HG03196 (cell line): ENCODE results near the gene GALK2.
"Not testable (repeated sequence)": the region's sequence is repeated elsewhere in the genome, so short reads cannot be mapped to it uniquely, and the experiment has no call there.

Source experiments
- ATAC-seq: cut with Tn5 transposase; IDR thresholded peaks from one replicate; pipeline ENCODE4 v1.9.1; 2021; ENCODE audit not compliant: unreplicated experiment

GALK2 gene

DNA sequence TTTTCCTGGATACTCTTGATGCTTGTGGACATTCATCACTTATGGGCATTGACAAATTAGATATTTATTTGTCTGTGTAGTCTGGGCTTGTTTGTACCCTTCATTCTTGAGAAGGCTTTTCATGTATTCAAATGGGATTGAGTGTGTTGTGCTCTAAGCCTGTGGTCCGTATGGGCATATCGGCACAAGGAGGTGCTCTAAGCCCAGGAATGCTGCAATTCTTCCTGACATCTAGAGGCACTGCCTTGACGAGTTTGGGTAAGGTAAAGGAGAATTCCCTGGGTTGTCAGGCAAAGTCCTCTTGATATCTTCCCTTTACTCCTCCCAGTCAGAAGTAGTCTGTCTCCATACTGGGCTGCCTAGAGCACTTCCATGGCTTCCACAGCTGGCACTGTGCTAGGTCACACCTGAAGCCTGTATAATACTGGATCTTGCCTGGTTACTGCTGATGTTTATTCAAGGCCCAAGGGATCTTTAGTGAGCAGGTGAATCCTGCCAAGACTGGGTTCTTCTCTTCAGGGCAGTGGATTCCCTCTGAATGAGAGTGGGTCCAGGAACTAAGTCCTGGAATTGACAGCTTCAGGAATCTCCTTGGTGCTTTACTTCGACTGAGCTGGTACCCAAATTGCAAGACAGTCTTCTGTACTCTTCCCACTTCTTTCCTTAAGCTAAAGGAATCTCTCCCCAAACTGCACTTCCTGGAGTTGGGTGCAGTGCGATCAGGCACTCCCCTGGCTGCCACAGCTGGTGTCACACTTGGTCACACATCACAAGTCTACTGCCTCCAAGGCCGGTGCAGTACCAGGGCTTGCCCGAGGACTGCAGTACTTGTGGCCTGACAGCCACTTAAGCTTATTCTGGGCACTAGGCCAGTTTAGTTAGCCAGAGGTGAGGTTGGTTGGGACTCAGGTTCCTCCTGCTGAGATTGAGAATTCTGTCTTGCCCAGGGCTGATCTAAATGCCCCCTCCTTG is 46.0 kb downstream of the GALK2 start:
- peak; percentile 99 for ATAC-seq

GRCh38 chr15:49223536-49224274 is 53.7 kb downstream of the GALK2 start:
- ATAC-seq, result no peak

DNA sequence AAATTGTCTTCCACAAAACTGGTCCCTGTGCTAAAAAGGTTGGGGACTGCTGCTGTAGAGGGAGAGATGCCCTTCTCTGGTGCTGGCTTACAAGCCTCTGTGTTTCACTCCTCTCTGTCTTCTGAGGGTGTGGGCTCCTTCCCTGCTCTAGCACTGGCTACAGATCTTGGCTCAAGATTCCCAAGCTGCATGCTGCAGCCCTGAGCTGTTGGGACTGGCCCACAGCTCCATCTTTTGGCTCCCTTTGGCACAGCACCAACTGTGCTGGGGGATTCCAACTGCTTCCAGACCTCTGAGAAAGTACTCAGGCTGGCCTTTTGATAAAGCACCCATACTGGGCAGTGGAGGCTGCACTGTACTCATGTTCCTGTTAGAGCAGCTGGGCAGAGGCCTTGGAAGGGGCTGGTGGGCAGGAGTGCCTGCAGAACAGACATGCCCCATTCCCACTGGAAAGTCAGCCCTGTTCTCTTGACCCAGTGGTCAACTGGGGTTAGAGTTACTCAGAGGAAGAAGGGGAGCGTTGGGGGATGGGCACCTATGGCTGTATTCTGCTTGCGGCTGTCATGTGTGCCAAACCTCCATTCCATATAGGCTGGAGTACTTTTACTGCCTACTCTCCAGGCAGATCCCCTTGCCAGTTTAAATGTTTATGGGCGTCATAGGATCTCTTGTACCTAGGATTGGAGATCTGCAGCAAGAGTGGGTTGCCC is 55.7 kb downstream of the GALK2 start:
- no peak for ATAC-seq

DNA sequence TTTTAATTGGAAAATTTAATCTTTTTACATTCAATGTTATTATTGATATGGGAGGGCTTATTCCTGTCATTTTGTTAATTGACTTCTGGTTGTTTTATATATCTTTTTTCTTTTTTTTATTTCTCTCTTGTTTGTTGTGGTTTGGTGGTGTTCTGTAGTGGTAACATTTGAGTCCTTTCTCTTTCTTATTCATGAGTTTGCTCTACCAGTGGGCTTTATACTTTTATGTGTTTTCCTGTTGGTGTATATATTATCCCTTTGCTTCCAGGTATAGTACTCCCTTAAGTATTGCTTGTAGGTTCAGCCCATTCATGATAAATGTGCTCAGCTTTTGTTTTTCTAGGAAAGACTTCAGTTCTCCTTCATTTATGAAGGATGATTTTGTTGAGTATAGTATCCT is 57.6 kb downstream of the GALK2 start:
- no peak for ATAC-seq

DNA sequence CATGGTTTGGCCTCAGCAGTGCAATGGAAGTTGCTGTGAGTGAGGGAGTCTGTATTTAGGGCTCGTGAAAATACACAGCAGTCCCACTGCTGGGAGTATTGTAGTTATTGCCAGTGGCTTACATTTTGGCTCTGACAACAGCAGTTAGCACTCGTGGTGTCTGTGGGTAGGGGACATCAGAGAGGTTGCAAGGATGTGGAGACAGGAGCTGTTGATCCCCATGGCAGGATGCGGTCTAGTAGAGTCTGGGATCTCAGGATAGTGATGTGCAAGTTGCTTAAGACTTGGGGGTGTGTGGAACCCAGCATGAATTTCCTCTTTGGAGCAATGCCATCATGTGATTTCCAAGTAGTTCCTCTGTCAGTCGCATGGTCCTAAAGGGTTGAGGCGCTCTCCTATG is 59.9 kb downstream of the GALK2 start:
- no peak for ATAC-seq

DNA sequence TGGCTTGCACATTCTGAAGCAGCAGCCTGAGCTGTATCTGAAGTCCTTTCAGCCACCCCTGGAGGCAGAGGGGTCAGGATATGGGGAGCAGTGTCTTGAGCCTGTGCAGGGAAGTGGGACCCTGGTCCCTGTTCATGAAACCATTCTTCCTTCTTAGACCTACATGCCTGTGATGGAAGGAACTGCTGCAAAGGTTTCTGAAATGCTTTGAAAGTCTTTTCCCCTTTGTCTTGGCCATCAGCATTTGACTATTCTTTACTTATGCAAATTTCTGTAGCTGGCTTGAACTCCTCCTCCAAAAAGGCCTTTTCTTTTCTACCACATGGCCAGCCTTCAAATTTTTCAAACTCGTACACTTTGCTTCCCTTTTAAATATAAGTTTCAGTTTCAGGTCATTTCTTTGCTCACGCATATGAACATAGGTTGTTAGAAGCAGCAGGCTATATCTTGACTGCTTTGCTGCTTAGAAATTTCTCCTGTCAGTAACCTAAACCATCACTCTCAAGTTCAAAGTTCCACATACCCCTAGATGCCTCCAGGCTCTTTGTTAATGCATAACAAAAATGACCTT is 62.3 kb downstream of the GALK2 start:
- no peak for ATAC-seq

DNA sequence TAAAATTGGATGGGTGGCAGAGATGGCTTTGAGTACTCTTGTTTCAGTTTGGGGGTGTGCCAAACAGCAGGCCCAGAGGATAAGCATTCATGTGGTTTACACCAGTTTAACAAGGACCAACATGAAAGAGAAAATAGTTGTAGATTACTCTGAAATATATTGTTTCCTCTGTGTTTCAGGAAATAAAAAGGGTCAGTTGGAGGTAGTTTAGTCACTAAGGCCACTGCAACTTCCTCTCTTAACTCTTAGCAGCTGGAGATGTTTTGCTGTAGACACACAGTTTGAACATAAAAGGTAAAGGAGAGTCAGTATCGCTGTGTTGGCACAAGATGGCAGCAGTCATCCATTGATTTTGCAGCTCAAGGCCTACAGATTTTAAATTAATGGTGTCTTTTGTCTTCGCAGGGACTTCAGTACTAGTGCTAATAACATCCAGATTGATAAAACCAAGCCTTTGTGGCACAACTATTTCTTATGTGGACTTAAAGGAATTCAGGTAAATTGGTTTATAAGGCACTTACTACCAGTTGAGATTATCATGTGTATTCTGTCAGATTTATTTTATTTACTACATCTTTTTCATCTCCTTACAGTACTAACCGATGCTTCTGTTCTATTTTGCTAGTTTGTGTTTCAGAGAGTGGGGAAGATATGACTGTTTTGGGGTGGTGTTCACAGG is 65.5 kb downstream of the GALK2 start:
- ATAC-seq, result peak; percentile 90

DNA sequence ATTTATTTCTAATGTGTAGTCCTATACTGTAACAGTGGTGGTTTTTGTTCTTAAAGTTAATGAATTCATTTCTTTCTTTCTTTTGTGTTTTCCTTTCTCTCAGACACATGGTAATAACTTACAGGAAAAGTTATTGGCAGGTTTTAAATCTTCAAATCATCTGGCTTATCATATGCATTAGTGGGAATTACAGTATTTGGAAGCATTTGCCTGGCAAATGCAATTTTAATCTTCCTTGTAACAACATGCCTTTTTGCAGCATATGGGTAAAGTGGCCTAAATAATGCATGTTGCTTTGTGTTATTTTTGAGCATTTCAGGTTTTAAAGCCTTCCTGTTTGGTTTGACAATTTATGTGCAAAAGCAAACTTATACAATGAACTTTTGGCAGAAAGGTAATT is 66.8 kb downstream of the GALK2 start:
- ATAC-seq, result no peak

GRCh38 chr15:49238342-49238741 is 68.3 kb downstream of the GALK2 start:
- no peak for ATAC-seq

GRCh38 chr15:49239105-49239504 is 69.1 kb downstream of the GALK2 start:
- no peak for ATAC-seq

GRCh38 chr15:49242820-49243219 is 72.8 kb downstream of the GALK2 start:
- ATAC-seq, result no peak

DNA sequence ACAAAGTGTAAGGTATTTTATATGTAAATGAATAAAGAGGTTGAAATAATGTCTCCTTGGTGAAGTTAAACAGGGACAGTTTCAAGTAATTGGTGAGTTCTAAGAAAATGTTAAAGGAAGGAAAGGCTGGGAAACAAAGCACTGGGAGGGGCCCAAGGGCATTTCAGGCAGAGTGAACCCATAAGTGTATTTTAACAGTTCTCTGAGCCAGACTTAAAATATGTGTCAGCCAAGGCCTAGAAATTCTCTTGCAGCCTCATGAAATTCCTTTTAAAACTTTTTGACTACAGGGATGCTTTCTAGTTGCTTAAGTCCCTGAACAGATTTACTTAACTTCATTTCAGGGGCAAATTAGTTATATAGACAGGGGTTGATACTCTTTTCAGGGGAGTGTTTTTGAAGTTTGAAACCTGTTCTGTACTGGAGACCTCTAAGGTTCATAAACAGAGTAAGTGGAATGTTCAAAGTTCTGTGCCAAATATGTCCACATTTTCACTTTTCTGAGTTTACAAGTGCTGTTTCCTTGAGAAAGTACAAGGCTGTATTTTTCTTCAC is 77.6 kb downstream of the GALK2 start:
- ATAC-seq, result no peak

DNA sequence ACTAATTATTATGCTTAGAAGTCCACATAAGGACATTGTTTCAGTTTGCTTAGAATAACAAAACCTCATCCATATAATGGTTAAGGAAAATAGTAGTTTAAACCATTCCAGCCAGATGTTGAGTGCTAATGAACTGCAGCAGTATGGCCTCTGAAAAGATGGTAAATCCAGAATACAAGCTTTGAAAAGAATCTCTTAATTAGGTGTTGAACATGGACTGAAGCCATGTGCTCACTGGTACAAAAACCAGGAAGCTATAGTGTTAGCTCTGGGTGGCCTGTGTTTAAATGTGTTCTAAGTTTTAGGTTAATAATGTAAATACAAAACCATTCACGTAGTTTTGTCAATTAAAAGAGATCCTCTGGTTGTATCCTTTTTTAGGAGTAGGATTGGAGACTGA is 78.2 kb downstream of the GALK2 start:
- ATAC-seq, result no peak

DNA sequence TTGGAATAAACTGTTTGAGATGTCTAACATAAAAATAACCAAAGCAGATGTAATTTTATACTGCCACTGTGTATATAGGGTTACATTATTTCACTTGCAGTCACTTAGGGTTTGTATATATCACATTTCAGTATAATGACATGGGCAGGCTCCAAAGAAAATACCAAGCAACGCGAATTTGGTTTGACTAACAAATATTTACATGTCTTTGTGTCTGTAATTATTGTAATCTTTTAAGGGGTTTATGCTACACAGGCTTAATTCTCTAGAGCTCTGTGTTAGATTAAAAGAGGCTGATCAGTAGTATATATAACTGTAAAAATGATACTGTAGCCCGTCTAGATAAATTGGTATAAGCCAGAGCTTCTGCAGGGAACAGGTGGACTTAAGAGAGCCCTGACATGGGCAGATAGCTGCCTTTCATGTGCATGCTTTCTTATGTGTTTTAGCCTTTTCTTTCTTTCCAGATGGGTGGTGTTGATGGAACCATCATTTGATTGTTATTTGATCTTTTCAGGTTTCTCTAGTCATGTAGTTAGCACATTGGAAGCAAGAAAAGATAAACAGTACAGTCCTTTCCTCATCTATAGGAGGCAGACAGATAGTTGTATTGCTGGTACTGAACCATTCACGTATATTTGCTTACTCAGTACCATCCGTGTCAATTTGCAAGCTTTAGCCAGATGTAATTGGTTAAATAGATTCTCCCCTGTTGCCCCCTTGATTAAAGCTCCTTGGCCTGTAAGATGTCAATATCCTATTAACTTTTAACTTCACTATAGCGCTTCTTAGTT is 86.1 kb downstream of the GALK2 start:
- ATAC-seq, result no peak

GRCh38 chr15:49265117-49265516 is 95.1 kb downstream of the GALK2 start:
- ATAC-seq, result not testable (repeated sequence)

GRCh38 chr15:49265911-49266310 is 95.9 kb downstream of the GALK2 start:
- ATAC-seq, result no peak

- no peak for ATAC-seq
Measured at GRCh38 chr15:49270541-49271421, 100.7 kb downstream of the GALK2 start.

DNA sequence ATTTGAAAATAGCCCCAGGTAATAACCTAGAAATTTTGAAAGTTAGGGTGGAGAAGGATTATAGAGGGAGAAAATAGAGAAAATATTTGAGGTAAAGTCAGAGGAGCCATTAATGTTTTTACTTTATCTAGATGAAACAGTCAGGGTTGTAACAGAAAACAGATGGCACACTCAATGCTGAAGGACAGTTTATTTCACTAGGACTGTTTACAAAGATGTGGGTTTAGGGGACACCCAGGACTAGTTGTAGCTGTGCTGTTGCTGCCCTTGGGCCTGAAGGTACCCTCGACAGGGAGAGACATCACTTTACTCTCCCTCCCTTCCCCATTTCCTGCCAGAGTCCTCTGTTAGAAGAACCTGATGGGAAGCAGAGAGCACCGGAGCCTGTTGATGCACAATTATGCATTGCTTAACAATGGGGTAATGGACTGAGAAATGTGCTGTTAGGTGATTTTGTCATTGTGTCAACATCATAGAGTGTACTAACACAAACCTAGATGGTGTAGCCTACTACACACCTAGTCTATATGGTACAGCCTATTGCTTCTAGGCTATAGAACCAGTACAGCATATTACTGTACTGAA is 103.8 kb downstream of the GALK2 start:
- ATAC-seq, result no peak
